ENCODE measurements around the gene CEP295NL.

CEP295NL gene

GRCh38 chr17:78893684-78894083 lies 9.3 kb downstream of the CEP295NL start:
- TF ChIP-seq CTCF (IDR thresholded peaks at IDR 0.05; ENCODE audit: poor library complexity, severe bottlenecking): no peak
- ATAC-seq (ENCODE audit: low read depth) (no peak), DNase-seq (ENCODE audit: low spot score) (no peak)
- no peaks in the 10 kb centered on the region for H3K27me3 ChIP-seq (ENCODE audit: insufficient read depth, poor library complexity, severe bottlenecking)
- H3K36me3 ChIP-seq (ENCODE audit: low read depth): no peaks in the 10 kb centered on the region
- no peaks in the 10 kb centered on the region for H3K4me1 ChIP-seq (ENCODE audit: insufficient read depth, poor library complexity, severe bottlenecking)
- H3K4me3 ChIP-seq (ENCODE audit: severe bottlenecking): no peak overlapping the region
- no peaks in the 10 kb centered on the region for H3K9me3 ChIP-seq (ENCODE audit: severe bottlenecking)
- no peak overlapping the region for H3K27ac ChIP-seq (ENCODE audit: poor library complexity, severe bottlenecking)

- no peak for DNase-seq (ENCODE audit: low spot score)
- ATAC-seq (ENCODE audit: low read depth): no peak
Measured at GRCh38 chr17:78892936-78893379, 10.0 kb downstream of the CEP295NL start.

GRCh38 chr17:78892520-78892919 lies 10.5 kb downstream of the CEP295NL start:
- Histone ChIP-seq H3K27me3 (ENCODE audit: insufficient read depth, poor library complexity, severe bottlenecking) (no peaks in the 10 kb centered on the region), H3K9me3 (ENCODE audit: severe bottlenecking) (no peaks in the 10 kb centered on the region), H3K4me3 (ENCODE audit: severe bottlenecking) (no peak overlapping the region), H3K27ac (ENCODE audit: poor library complexity, severe bottlenecking) (no peak overlapping the region), H3K36me3 (ENCODE audit: low read depth) (no peaks in the 10 kb centered on the region), H3K4me1 (ENCODE audit: insufficient read depth, poor library complexity, severe bottlenecking) (no peaks in the 10 kb centered on the region)
- DNase-seq (ENCODE audit: low spot score) (no peak), ATAC-seq (ENCODE audit: low read depth) (no peak)
- TF ChIP-seq CTCF (IDR thresholded peaks at IDR 0.05; ENCODE audit: poor library complexity, severe bottlenecking): no peak

More at GRCh38 chr17:78892936-78893379, 10.0 kb downstream of the CEP295NL start:
- Histone ChIP-seq H3K27me3 (ENCODE audit: insufficient read depth, poor library complexity, severe bottlenecking) (no peaks in the 10 kb centered on the region), H3K9me3 (ENCODE audit: severe bottlenecking) (no peaks in the 10 kb centered on the region), H3K4me1 (ENCODE audit: insufficient read depth, poor library complexity, severe bottlenecking) (no peaks in the 10 kb centered on the region), H3K36me3 (ENCODE audit: low read depth) (no peaks in the 10 kb centered on the region), H3K27ac (ENCODE audit: poor library complexity, severe bottlenecking) (no peak overlapping the region), H3K4me3 (ENCODE audit: severe bottlenecking) (no peak overlapping the region)
- TF ChIP-seq CTCF (IDR thresholded peaks at IDR 0.05; ENCODE audit: poor library complexity, severe bottlenecking): no peak

- no peak overlapping the region for H3K27ac ChIP-seq (ENCODE audit: poor library complexity, severe bottlenecking)
- H3K36me3 ChIP-seq (ENCODE audit: low read depth): no peaks in the 10 kb centered on the region
- no peaks in the 10 kb centered on the region for H3K27me3 ChIP-seq (ENCODE audit: insufficient read depth, poor library complexity, severe bottlenecking)
- no peaks in the 10 kb centered on the region for H3K9me3 ChIP-seq (ENCODE audit: severe bottlenecking)
- H3K4me3 ChIP-seq (ENCODE audit: severe bottlenecking): no peak overlapping the region
- H3K4me1 ChIP-seq (ENCODE audit: insufficient read depth, poor library complexity, severe bottlenecking): no peaks in the 10 kb centered on the region
- no peak for TF ChIP-seq CTCF (IDR thresholded peaks at IDR 0.05; ENCODE audit: poor library complexity, severe bottlenecking)
- DNase-seq (ENCODE audit: low spot score) (no peak), ATAC-seq (ENCODE audit: low read depth) (no peak)
Measured at GRCh38 chr17:78892062-78892456, 10.9 kb downstream of the CEP295NL start.

GRCh38 chr17:78891406-78892061 lies 11.5 kb downstream of the CEP295NL start:
- Histone ChIP-seq H3K27ac (ENCODE audit: poor library complexity, severe bottlenecking) (no peak overlapping the region), H3K9me3 (ENCODE audit: severe bottlenecking) (no peaks in the 10 kb centered on the region), H3K36me3 (ENCODE audit: low read depth) (no peaks in the 10 kb centered on the region), H3K4me1 (ENCODE audit: insufficient read depth, poor library complexity, severe bottlenecking) (no peaks in the 10 kb centered on the region), H3K27me3 (ENCODE audit: insufficient read depth, poor library complexity, severe bottlenecking) (no peaks in the 10 kb centered on the region), H3K4me3 (ENCODE audit: severe bottlenecking) (no peak overlapping the region)
- ATAC-seq (ENCODE audit: low read depth) (no peak), DNase-seq (ENCODE audit: low spot score) (no peak)
- TF ChIP-seq CTCF (IDR thresholded peaks at IDR 0.05; ENCODE audit: poor library complexity, severe bottlenecking): no peak

Measured in RWPE2 (cell line).